Liver (tissue), 9 donors: ENCODE results near the gene DTNA. TPM values are rescaled to one million over a fixed set of nuclear protein-coding genes. Genes with fewer than 3 reads are reported as not detected.

Source experiments
- DNase-seq: peaks from one replicate; pipeline ENCODE4 v3.0.0-alpha.2; 2017; ENCODE audit warnings: low spot score
- H3K27ac ChIP-seq, 2 donors: one replicate each; pipeline ENCODE4 v1.7.0; 2013; ENCODE audit warnings: inconsistent platforms in 2 of 2, low read length in 2 of 2, control low read depth in 1 of 2, low read depth in 1 of 2, mild to moderate bottlenecking in 1 of 2
- H3K27me3 ChIP-seq, 4 donors: one replicate each; pipeline versions ENCODE4 v1.6.1 to v1.7.0; 2013; ENCODE audit warnings: low read length in 3 of 4, inconsistent platforms in 1 of 4, mild to moderate bottlenecking in 1 of 4, moderate library complexity in 1 of 4; ENCODE audit not compliant: control insufficient read depth in 4 of 4, insufficient read depth in 4 of 4
- H3K36me3 ChIP-seq, 4 donors: one replicate each; pipeline versions ENCODE4 v1.6.1 to v1.7.0; 2013; ENCODE audit warnings: low read length in 3 of 4, mild to moderate bottlenecking in 3 of 4, low read depth in 1 of 4, moderate library complexity in 1 of 4; ENCODE audit not compliant: control insufficient read depth in 4 of 4, insufficient read depth in 3 of 4
- H3K4me1 ChIP-seq, 4 donors: one replicate each; pipeline versions ENCODE4 v1.6.1 to v1.7.0; 2013; ENCODE audit warnings: low read length in 3 of 4, mild to moderate bottlenecking in 3 of 4, moderate library complexity in 1 of 4; ENCODE audit not compliant: control insufficient read depth in 4 of 4, insufficient read depth in 4 of 4
- H3K4me3 ChIP-seq, 3 donors: one replicate each; pipeline versions ENCODE4 v1.6.1 to v1.7.0; 2013; ENCODE audit warnings: low read length in 3 of 3, control low read depth in 1 of 3, low read depth in 1 of 3, mild to moderate bottlenecking in 1 of 3
- H3K9ac ChIP-seq, 2 donors: one replicate each; pipeline ENCODE4 v1.7.0; 2013; ENCODE audit warnings: low read length in 2 of 2, mild to moderate bottlenecking in 2 of 2, moderate library complexity in 2 of 2, control low read depth in 1 of 2, low read depth in 1 of 2
- H3K9me3 ChIP-seq, 4 donors: one replicate each; pipeline versions ENCODE4 v1.6.1 to v1.7.0; 2013; ENCODE audit warnings: low read length in 3 of 4; ENCODE audit not compliant: control insufficient read depth in 4 of 4
- EGR1 ChIP-seq, 2 donors: IDR thresholded peaks; 2 replicates each; pipeline ENCODE4 v1.6.1; 2016 to 2018; ENCODE audit warnings: antibody characterized with exemption in 2 of 2, low read depth in 2 of 2
- FOXA1 ChIP-seq: IDR thresholded peaks from 2 replicates; pipeline ENCODE4 v1.6.1; 2016; ENCODE audit warnings: antibody characterized with exemption
- FOXA2 ChIP-seq: IDR thresholded peaks from 2 replicates; pipeline ENCODE4 v1.6.1; 2016; ENCODE audit warnings: antibody characterized with exemption
- GABPA ChIP-seq, 2 donors: IDR thresholded peaks in 1 of 2; conservative IDR thresholded peaks in 1 of 2; 2 replicates each; pipeline ENCODE4 v1.6.1; 2016; ENCODE audit warnings: antibody characterized with exemption in 2 of 2, mild to moderate bottlenecking in 1 of 2, moderate library complexity in 1 of 2
- HNF4A ChIP-seq, 2 donors: conservative IDR thresholded peaks; 2 replicates each; pipeline ENCODE4 v1.6.1; 2016; ENCODE audit warnings: antibody characterized with exemption in 2 of 2, mild to moderate bottlenecking in 2 of 2
- HNF4G ChIP-seq: IDR thresholded peaks from 2 replicates; pipeline ENCODE4 v1.6.1; 2016; ENCODE audit warnings: antibody characterized with exemption
- NR2F2 ChIP-seq: IDR thresholded peaks from 2 replicates; pipeline ENCODE4 v1.6.1; 2016; ENCODE audit warnings: antibody characterized with exemption
- RAD21 ChIP-seq, 2 donors: IDR thresholded peaks; 2 replicates each; pipeline ENCODE4 v1.6.1; 2016; ENCODE audit warnings: antibody characterized with exemption in 2 of 2, mild to moderate bottlenecking in 2 of 2
- RXRA ChIP-seq, 2 donors: IDR thresholded peaks; 2 replicates each; pipeline ENCODE4 v1.6.1; 2017 to 2018; ENCODE audit warnings: antibody characterized with exemption in 2 of 2, mild to moderate bottlenecking in 1 of 2
- SP1 ChIP-seq: IDR thresholded peaks from 2 replicates; pipeline ENCODE4 v1.6.1; 2018; ENCODE audit warnings: antibody characterized with exemption, mild to moderate bottlenecking
- YY1 ChIP-seq: IDR thresholded peaks from 2 replicates; pipeline ENCODE4 v1.6.1; 2016; ENCODE audit warnings: antibody characterized with exemption, mild to moderate bottlenecking
- ZBTB33 ChIP-seq: IDR thresholded peaks from 2 replicates; pipeline ENCODE4 v1.6.1; 2016; ENCODE audit warnings: antibody characterized with exemption
- WGBS: extraction: QIAGEN DNeasy Blood & Tissue Kit; methylation state at CpG from one replicate; pipeline ENCODE4 v1.1.7; 2013; 5-methylcytosine and 5-hydroxymethylcytosine counted together
- polyA plus RNA-seq, 2 donors: library from polyadenylated mRNA; stranded (reverse) in 1 of 2; unstranded in 1 of 2; fragments of 200-250 nt in 1 of 2; fragments of >200 nt in 1 of 2; fragmentation: Nextera tagmentation in 1 of 2; extraction: Ambion mirVana in 1 of 2; gene quantifications; one replicate each; pipeline versions ENCODE4 v1.2.1 to v1.2.3, GENCODE V29; 2013 to 2015
- total RNA-seq, 2 donors: library from RNA; depleted of rRNA; stranded (reverse); fragments of >200 nt; gene quantifications; one replicate each; pipeline ENCODE4 v1.2.3, GENCODE V29; 2014
- TF ChIP-seq, protein P1 (sequence below): IDR thresholded peaks from 2 replicates; pipeline ENCODE4 v1.6.1; 2016; ENCODE audit warnings: antibody characterized with exemption, mild to moderate bottlenecking
- TF ChIP-seq, protein P2 (sequence below): fragments of 150-350 bp; IDR thresholded peaks from 2 replicates; pipeline ENCODE4 v1.5.1; 2017; ENCODE audit warnings: improper control_type of control experiment, low read depth, low read length; ENCODE audit not compliant: missing input control
- TF ChIP-seq, protein P3 (sequence below): IDR thresholded peaks from 2 replicates; pipeline ENCODE4 v1.6.1; 2016; ENCODE audit warnings: antibody characterized with exemption
- TF ChIP-seq, protein P4 (sequence below): IDR thresholded peaks from 2 replicates; pipeline ENCODE4 v1.6.1; 2016; ENCODE audit warnings: antibody characterized with exemption
- donor health status: healthy.
- donor health status: healthy.
- donor health status: healthy.
- donor health status: healthy.
- donor health status: healthy.

DTNA gene
- total and polyA plus RNA-seq, 4 donors = 0.33 to 3.2 (median 1.4) TPM

DNA sequence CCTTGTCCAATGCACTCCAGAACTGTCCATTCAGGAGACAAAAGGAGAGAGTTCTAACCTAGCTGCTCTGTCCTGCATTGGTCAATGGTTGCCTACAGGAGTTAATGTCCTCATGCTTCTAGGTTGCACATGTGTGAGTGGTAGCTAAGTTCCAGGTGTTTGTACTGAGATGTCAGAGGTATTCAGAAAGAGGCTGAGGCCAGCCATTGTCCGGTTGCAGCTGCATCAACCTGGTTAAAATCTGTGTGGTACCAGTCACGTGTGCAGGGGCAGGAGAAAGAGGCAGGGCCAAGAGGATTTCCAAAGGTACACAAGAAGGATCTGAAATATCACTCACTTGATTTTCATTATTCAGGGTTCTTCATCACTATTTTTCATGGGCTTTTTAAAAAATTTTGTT is 70.8 kb downstream of the DTNA start:
- H3K9ac ChIP-seq = no peak overlapping the region
- no peaks in the 10 kb centered on the region for H3K27me3 ChIP-seq
- no peak overlapping the region for H3K4me3 ChIP-seq
- WGBS = 91% methylated on average over 2 of the region's 2 CpGs
- no peak for DNase-seq
- H3K9me3 ChIP-seq = no peaks in the 10 kb centered on the region
- no peaks in the 10 kb centered on the region for H3K36me3 ChIP-seq
- TF ChIP-seq RAD21 (IDR thresholded peaks at IDR 0.05) = no peak
- TF ChIP-seq HNF4A (conservative IDR thresholded peaks at IDR 0.05) = no peak
- no peak for TF ChIP-seq NR2F2
- TF ChIP-seq, protein P1, sequence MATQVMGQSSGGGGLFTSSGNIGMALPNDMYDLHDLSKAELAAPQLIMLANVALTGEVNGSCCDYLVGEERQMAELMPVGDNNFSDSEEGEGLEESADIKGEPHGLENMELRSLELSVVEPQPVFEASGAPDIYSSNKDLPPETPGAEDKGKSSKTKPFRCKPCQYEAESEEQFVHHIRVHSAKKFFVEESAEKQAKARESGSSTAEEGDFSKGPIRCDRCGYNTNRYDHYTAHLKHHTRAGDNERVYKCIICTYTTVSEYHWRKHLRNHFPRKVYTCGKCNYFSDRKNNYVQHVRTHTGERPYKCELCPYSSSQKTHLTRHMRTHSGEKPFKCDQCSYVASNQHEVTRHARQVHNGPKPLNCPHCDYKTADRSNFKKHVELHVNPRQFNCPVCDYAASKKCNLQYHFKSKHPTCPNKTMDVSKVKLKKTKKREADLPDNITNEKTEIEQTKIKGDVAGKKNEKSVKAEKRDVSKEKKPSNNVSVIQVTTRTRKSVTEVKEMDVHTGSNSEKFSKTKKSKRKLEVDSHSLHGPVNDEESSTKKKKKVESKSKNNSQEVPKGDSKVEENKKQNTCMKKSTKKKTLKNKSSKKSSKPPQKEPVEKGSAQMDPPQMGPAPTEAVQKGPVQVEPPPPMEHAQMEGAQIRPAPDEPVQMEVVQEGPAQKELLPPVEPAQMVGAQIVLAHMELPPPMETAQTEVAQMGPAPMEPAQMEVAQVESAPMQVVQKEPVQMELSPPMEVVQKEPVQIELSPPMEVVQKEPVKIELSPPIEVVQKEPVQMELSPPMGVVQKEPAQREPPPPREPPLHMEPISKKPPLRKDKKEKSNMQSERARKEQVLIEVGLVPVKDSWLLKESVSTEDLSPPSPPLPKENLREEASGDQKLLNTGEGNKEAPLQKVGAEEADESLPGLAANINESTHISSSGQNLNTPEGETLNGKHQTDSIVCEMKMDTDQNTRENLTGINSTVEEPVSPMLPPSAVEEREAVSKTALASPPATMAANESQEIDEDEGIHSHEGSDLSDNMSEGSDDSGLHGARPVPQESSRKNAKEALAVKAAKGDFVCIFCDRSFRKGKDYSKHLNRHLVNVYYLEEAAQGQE = no peak
- no peak for TF ChIP-seq FOXA2
- no peak for TF ChIP-seq HNF4G
- no peak for TF ChIP-seq RXRA (IDR thresholded peaks at IDR 0.05)
- no peak for TF ChIP-seq FOXA1
- TF ChIP-seq, protein P2, sequence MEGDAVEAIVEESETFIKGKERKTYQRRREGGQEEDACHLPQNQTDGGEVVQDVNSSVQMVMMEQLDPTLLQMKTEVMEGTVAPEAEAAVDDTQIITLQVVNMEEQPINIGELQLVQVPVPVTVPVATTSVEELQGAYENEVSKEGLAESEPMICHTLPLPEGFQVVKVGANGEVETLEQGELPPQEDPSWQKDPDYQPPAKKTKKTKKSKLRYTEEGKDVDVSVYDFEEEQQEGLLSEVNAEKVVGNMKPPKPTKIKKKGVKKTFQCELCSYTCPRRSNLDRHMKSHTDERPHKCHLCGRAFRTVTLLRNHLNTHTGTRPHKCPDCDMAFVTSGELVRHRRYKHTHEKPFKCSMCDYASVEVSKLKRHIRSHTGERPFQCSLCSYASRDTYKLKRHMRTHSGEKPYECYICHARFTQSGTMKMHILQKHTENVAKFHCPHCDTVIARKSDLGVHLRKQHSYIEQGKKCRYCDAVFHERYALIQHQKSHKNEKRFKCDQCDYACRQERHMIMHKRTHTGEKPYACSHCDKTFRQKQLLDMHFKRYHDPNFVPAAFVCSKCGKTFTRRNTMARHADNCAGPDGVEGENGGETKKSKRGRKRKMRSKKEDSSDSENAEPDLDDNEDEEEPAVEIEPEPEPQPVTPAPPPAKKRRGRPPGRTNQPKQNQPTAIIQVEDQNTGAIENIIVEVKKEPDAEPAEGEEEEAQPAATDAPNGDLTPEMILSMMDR = no peak
- TF ChIP-seq, protein P3, sequence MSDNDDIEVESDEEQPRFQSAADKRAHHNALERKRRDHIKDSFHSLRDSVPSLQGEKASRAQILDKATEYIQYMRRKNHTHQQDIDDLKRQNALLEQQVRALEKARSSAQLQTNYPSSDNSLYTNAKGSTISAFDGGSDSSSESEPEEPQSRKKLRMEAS = no peak
- TF ChIP-seq YY1 = no peak
- TF ChIP-seq, protein P4, sequence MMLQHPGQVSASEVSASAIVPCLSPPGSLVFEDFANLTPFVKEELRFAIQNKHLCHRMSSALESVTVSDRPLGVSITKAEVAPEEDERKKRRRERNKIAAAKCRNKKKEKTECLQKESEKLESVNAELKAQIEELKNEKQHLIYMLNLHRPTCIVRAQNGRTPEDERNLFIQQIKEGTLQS = no peak
- no peak for TF ChIP-seq ZBTB33
- TF ChIP-seq SP1 = no peak
- TF ChIP-seq GABPA (IDR thresholded peaks at IDR 0.05 in 1 of 2, conservative IDR thresholded peaks at IDR 0.05 in 1 of 2) = no peak
- H3K27ac ChIP-seq = no peak overlapping the region
- no peaks in the 10 kb centered on the region for H3K4me1 ChIP-seq

DNA sequence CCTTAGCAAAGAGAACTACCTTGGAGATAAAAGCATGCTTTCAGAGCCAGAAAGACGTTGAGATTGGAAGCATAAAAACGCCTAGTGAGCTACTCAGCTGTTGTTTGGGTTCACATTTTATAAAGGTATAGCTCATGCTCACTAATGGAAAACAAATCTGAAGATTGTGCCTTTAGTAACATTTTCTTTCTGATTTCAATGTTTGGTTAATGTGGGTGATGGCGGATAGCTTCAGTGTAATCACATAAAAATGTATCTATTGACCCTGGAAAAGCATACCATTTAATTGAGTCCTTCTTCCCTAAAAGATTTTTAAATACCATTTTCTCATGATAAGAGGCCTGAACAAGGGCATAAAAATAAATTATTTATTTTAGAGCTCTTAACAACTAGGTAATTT is 73.4 kb downstream of the DTNA start:
- WGBS = 68% methylated on average over 3 of the region's 3 CpGs
- DNase-seq = no peak

More for the DNA sequence above, 73.4 kb downstream of the DTNA start:
- Histone ChIP-seq H3K27ac (no peak overlapping the region), H3K4me3 (no peak overlapping the region), H3K4me1 (no peaks in the 10 kb centered on the region), H3K27me3 (peaks cover 0 to 2% (median 0%) of the 10 kb centered on the region in 4 donors), H3K9ac (no peak overlapping the region), H3K36me3 (no peaks in the 10 kb centered on the region), H3K9me3 (no peaks in the 10 kb centered on the region)
- TF ChIP-seq SP1 (no peak), EGR1 (IDR thresholded peaks at IDR 0.05; ENCODE audit: low read depth in 2 of 2) (no peak)
